ENCODE results near the gene KDM2A. TPM values are rescaled to one million over a fixed set of nuclear protein-coding genes. Genes with fewer than 3 reads are reported as not detected.

Gene KDM2A
- total RNA-seq, 1 donor = 51.4 TPM

GRCh38 chr11:67251841-67252240, 132.8 kb downstream of the KDM2A start:
- DNase-seq (ENCODE audit: low read depth) = no peak
- TF ChIP-seq, protein P1, sequence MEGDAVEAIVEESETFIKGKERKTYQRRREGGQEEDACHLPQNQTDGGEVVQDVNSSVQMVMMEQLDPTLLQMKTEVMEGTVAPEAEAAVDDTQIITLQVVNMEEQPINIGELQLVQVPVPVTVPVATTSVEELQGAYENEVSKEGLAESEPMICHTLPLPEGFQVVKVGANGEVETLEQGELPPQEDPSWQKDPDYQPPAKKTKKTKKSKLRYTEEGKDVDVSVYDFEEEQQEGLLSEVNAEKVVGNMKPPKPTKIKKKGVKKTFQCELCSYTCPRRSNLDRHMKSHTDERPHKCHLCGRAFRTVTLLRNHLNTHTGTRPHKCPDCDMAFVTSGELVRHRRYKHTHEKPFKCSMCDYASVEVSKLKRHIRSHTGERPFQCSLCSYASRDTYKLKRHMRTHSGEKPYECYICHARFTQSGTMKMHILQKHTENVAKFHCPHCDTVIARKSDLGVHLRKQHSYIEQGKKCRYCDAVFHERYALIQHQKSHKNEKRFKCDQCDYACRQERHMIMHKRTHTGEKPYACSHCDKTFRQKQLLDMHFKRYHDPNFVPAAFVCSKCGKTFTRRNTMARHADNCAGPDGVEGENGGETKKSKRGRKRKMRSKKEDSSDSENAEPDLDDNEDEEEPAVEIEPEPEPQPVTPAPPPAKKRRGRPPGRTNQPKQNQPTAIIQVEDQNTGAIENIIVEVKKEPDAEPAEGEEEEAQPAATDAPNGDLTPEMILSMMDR (IDR thresholded peaks at IDR 0.05; ENCODE audit: insufficient read depth, low read length) = no peak
- no peak overlapping the region for H3K4me3 ChIP-seq (ENCODE audit: low read depth, low read length)

DNA sequence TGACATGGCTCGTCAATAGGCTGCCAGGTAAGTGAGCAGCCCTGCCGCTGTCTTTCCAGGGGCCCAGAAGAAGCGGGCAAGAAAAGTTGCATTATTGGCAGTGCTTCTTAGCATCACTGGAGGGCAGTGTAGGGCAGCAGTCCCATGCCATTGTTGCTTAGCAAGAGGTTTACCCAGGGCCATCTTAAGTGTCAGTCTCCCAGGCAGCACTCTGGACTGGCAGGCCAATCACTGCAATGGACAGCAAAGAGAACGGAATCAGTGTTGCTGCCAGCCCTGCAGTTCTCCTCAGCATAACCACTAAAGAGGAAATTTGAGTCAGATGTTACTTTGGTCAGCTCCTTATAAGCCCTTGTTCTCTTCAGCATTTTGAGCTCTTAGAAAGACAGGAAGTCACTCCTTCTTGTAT, 133.8 kb downstream of the KDM2A start:
- peak; percentile 33 for DNase-seq (ENCODE audit: low read depth)
- TF ChIP-seq, protein P1 (IDR thresholded peaks at IDR 0.05; ENCODE audit: insufficient read depth, low read length) = peak; percentile 23
- no peak overlapping the region for H3K4me3 ChIP-seq (ENCODE audit: low read depth, low read length)

DNA sequence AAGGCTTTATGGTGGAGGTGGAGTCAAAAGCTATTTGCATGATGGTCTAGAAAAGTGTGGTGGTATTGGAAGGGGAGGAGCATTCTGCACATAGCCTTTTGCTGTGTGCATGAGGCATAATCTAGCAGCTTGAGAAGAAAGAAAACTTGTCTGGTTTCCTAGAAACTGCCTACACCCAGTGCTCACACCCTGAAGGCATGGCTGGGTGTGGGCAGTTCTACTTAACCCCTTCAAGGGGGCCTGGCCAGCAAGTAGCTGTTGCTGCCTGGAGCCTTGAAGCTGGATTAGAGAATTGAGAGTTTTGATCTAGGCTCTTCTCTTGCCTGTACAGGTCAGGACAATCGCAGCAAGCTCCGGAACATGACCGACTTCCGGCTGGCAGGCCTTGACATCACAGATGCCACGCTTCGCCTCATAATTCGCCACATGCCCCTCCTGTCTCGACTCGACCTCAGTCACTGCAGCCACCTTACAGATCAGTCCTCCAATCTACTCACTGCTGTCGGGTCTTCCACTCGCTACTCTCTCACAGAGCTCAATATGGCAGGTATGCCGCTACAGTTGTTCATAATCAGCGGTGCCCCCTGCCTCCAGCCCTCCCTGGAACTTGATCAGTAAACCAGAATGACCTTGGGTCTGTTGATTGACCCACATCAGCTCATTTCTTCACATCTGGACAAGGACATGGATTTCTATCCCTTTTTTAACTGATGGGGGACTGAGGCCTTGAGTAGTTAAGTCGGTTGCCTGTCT, 135.0 kb downstream of the KDM2A start:
- TF ChIP-seq, protein P1 (IDR thresholded peaks at IDR 0.05; ENCODE audit: insufficient read depth, low read length) = no peak
- no peak for DNase-seq (ENCODE audit: low read depth)
- H3K4me3 ChIP-seq (ENCODE audit: low read depth, low read length) = no peak overlapping the region

GRCh38 chr11:67254798-67255197, 135.7 kb downstream of the KDM2A start:
- TF ChIP-seq, protein P1 (IDR thresholded peaks at IDR 0.05; ENCODE audit: insufficient read depth, low read length) = no peak
- H3K4me3 ChIP-seq (ENCODE audit: low read depth, low read length) = no peak overlapping the region
- DNase-seq (ENCODE audit: low read depth) = no peak

DNA sequence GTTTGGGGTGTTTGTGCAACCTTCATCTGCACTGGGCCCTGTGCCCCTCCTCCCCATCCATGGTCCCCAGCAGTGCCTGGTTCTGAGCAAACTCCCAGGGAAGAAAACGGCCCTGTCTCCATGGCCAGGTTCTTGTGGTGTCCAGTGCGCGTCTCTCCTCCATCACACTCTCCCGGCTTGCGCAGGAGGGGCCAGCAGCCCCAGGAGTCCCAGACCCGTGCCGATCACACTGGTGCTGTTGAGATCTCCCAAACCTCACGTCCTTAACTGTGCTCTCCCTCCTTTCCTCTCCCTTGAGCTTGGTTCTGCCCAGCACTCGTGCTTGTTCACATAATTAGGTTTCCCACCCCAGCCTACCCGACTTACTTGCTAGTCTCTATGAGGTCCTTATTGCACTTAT, 136.3 kb downstream of the KDM2A start:
- DNase-seq (ENCODE audit: low read depth) = no peak

GRCh38 chr11:67255864-67256263, 136.8 kb downstream of the KDM2A start:
- no peak overlapping the region for H3K4me3 ChIP-seq (ENCODE audit: low read depth, low read length)
- TF ChIP-seq, protein P1 (IDR thresholded peaks at IDR 0.05; ENCODE audit: insufficient read depth, low read length) = no peak
- DNase-seq (ENCODE audit: low read depth) = no peak

More for the DNA sequence above, 136.3 kb downstream of the KDM2A start:
- TF ChIP-seq, protein P1 (IDR thresholded peaks at IDR 0.05; ENCODE audit: insufficient read depth, low read length) = no peak
- H3K4me3 ChIP-seq (ENCODE audit: low read depth, low read length) = no peak overlapping the region
